HG03196 (cell line): Measurements from ENCODE around the gene NKX3-2.

Experiments used
- ATAC-seq: cut with Tn5 transposase; IDR thresholded peaks from one replicate; pipeline ENCODE4 v1.9.1; 2021; ENCODE audit not compliant: unreplicated experiment

The NKX3-2 gene

GRCh38 chr4:13534344-13535063 is 9.8 kb downstream of the NKX3-2 start:
- ATAC-seq, result no peak

- ATAC-seq, result no peak
Observed at GRCh38 chr4:13533670-13534343, 10.5 kb downstream of the NKX3-2 start.

- no peak for ATAC-seq
Observed at GRCh38 chr4:13531625-13531998, 12.7 kb downstream of the NKX3-2 start.

GRCh38 chr4:13530823-13531624 is 13.3 kb downstream of the NKX3-2 start:
- ATAC-seq, result no peak

- ATAC-seq, result no peak
Observed at GRCh38 chr4:13529128-13529919, 15.0 kb downstream of the NKX3-2 start.

GRCh38 chr4:13528821-13529127 is 15.5 kb downstream of the NKX3-2 start:
- ATAC-seq, result no peak

- peak; percentile 92 for ATAC-seq
Observed at GRCh38 chr4:13527981-13528820, 16.1 kb downstream of the NKX3-2 start.

- no peak for ATAC-seq
Observed at GRCh38 chr4:13527192-13527980, 16.9 kb downstream of the NKX3-2 start.

GRCh38 chr4:13526658-13527057 is 17.6 kb downstream of the NKX3-2 start:
- no peak for ATAC-seq

GRCh38 chr4:13525606-13526281 is 18.6 kb downstream of the NKX3-2 start:
- ATAC-seq, result no peak

GRCh38 chr4:13524504-13525243 is 19.6 kb downstream of the NKX3-2 start:
- ATAC-seq, result no peak

- ATAC-seq, result no peak
Observed at GRCh38 chr4:13523591-13524503, 20.5 kb downstream of the NKX3-2 start.

- ATAC-seq, result no peak
Observed at GRCh38 chr4:13523105-13523477, 21.2 kb downstream of the NKX3-2 start.

GRCh38 chr4:13522282-13523104 is 21.8 kb downstream of the NKX3-2 start:
- no peak for ATAC-seq

- no peak for ATAC-seq
Observed at GRCh38 chr4:13521047-13521446, 23.3 kb downstream of the NKX3-2 start.

- no peak for ATAC-seq
Observed at GRCh38 chr4:13516315-13516860, 27.9 kb downstream of the NKX3-2 start.
